ENCODE measurements around the gene ANKRD44.

Gene ANKRD44

DNA sequence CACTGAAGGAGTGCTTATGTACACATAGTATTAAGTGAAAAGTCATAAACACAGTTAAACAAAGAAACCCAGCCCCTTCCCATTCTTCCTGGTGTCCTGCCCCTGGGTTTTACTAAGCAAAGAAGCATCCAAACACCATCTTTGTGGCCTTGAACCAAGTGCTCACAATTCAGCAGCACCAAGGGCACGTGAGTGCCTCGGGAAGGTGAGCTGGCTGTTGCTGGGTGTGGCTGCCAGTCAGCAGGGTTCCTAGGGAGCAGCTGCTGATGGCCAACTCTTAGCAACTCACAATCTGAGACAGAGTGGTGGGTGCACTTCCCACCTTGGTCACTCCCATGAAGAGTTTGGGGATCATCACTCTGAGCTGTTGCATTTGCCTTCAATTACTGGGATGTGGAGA is 286.4 kb downstream of the ANKRD44 start:
- no peak for TF ChIP-seq TAF1 (IDR thresholded peaks at IDR 0.05; ENCODE audit: borderline replicate concordance, insufficient read depth, low read length)
- TF ChIP-seq POLR2AphosphoS5 (IDR thresholded peaks at IDR 0.05; ENCODE audit: low read depth, low read length), result no peak
- TF ChIP-seq, protein P1, sequence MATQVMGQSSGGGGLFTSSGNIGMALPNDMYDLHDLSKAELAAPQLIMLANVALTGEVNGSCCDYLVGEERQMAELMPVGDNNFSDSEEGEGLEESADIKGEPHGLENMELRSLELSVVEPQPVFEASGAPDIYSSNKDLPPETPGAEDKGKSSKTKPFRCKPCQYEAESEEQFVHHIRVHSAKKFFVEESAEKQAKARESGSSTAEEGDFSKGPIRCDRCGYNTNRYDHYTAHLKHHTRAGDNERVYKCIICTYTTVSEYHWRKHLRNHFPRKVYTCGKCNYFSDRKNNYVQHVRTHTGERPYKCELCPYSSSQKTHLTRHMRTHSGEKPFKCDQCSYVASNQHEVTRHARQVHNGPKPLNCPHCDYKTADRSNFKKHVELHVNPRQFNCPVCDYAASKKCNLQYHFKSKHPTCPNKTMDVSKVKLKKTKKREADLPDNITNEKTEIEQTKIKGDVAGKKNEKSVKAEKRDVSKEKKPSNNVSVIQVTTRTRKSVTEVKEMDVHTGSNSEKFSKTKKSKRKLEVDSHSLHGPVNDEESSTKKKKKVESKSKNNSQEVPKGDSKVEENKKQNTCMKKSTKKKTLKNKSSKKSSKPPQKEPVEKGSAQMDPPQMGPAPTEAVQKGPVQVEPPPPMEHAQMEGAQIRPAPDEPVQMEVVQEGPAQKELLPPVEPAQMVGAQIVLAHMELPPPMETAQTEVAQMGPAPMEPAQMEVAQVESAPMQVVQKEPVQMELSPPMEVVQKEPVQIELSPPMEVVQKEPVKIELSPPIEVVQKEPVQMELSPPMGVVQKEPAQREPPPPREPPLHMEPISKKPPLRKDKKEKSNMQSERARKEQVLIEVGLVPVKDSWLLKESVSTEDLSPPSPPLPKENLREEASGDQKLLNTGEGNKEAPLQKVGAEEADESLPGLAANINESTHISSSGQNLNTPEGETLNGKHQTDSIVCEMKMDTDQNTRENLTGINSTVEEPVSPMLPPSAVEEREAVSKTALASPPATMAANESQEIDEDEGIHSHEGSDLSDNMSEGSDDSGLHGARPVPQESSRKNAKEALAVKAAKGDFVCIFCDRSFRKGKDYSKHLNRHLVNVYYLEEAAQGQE (IDR thresholded peaks at IDR 0.05; ENCODE audit: insufficient read depth in 1 of 2, low read depth in 2 of 2, low read length in 2 of 2), result no peak
- TF ChIP-seq FOXP2 (optimal IDR thresholded peaks at IDR 0.05; ENCODE audit: borderline replicate concordance, extremely low read depth, extremely low read length, insufficient read depth), result no peak
- no peak for TF ChIP-seq SIN3A (IDR thresholded peaks at IDR 0.05; ENCODE audit: borderline replicate concordance, insufficient read depth, low read length)

DNA sequence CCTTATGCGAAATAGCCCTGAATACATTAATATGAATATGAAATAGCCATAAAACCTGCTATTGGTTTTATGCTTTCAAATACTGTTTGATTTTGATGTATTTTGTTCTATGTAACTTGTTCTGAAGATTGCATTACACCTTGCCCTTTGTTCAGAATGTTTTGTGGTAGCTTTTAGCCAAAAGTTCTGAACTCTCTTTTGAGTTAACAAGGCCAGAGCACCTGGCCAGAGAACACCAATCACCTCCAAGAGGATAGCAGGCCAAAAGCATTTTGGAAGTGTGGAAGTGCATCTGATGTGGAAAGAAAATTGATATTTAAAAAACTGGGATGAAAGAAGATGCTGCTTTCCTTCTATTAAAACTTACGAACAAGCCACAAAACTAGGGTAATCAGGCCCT is 297.5 kb downstream of the ANKRD44 start:
- TF ChIP-seq, protein P1 (IDR thresholded peaks at IDR 0.05; ENCODE audit: insufficient read depth in 1 of 2, low read depth in 2 of 2, low read length in 2 of 2), result no peak
- TF ChIP-seq TAF1 (IDR thresholded peaks at IDR 0.05; ENCODE audit: borderline replicate concordance, insufficient read depth, low read length) (no peak), FOXP2 (optimal IDR thresholded peaks at IDR 0.05; ENCODE audit: borderline replicate concordance, extremely low read depth, extremely low read length, insufficient read depth) (no peak), SIN3A (IDR thresholded peaks at IDR 0.05; ENCODE audit: borderline replicate concordance, insufficient read depth, low read length) (no peak), POLR2AphosphoS5 (IDR thresholded peaks at IDR 0.05; ENCODE audit: low read depth, low read length) (no peak)

DNA sequence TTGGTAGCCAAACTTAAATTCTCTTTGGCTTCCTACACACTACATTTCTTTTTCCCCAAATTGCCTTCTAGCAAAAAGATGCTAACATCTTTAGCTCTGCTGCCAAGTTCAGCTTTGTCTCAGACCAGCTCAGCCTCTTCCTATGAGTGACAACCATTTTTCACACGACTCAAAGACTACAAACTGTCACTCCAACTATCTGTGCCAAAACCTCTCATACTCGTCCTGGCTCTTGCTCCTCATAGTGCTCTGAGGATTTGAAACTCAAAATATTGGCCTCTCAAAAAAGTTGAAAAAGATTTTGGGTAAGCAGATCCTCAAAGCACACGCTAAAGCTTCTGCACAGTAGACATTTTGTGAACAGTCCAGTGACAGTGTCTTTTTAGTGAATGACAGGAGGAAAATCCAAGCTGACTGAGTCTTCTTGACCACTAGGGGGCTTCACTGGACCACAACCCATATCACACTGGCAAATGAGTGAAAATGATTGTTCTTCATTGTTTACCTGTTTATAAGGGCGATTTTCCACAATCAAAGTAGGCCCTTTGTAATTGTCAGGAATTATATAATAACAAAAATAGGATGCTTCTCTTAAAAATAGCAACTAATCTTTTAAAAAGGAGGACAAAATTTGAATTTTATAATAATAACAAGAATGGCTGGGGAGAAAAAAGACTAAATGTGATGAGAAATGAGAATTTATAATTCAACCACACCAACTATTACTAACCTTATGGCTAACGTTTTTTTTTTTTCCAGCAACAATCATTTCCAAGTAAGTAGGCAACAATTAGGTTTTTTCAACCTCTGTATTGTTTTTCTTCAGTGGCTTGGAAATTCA is 298.6 kb downstream of the ANKRD44 start:
- TF ChIP-seq FOXP2 (optimal IDR thresholded peaks at IDR 0.05; ENCODE audit: borderline replicate concordance, extremely low read depth, extremely low read length, insufficient read depth), result no peak
- TF ChIP-seq POLR2AphosphoS5 (IDR thresholded peaks at IDR 0.05; ENCODE audit: low read depth, low read length), result no peak
- TF ChIP-seq SIN3A (IDR thresholded peaks at IDR 0.05; ENCODE audit: borderline replicate concordance, insufficient read depth, low read length), result no peak
- TF ChIP-seq, protein P1 (IDR thresholded peaks at IDR 0.05; ENCODE audit: insufficient read depth in 1 of 2, low read depth in 2 of 2, low read length in 2 of 2), result no peak
- TF ChIP-seq TAF1 (IDR thresholded peaks at IDR 0.05; ENCODE audit: borderline replicate concordance, insufficient read depth, low read length), result no peak

DNA sequence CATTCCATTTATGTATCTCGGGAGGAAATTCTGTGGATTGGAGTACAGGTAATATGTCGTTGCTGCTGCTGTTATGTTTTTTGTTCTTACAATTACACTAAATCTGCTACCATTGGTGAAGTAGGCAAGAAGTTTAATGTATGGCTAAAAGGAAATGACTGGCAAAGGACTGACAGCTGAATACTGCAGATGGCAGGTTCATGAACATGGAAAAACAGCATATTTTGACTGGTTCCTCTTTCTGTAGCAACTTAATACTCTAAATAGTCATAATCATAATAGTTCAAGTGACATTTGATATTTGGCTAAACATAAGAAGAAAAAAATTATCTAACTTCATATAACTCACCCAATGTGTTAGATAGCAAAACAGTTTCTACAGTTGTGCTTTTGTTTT is 299.6 kb downstream of the ANKRD44 start:
- TF ChIP-seq POLR2AphosphoS5 (IDR thresholded peaks at IDR 0.05; ENCODE audit: low read depth, low read length), result no peak
- TF ChIP-seq SIN3A (IDR thresholded peaks at IDR 0.05; ENCODE audit: borderline replicate concordance, insufficient read depth, low read length), result no peak
- TF ChIP-seq, protein P1 (IDR thresholded peaks at IDR 0.05; ENCODE audit: insufficient read depth in 1 of 2, low read depth in 2 of 2, low read length in 2 of 2), result no peak
- no peak for TF ChIP-seq TAF1 (IDR thresholded peaks at IDR 0.05; ENCODE audit: borderline replicate concordance, insufficient read depth, low read length)
- no peak for TF ChIP-seq FOXP2 (optimal IDR thresholded peaks at IDR 0.05; ENCODE audit: borderline replicate concordance, extremely low read depth, extremely low read length, insufficient read depth)

All from PFSK-1 (cell line).